Measurements from ENCODE around the gene GPR4. TPM values are rescaled to one million over a fixed set of nuclear protein-coding genes. Genes with fewer than 3 reads are reported as not detected.

The GPR4 gene
- polyA plus RNA-seq, 1 donor from 2014 or later: 0.25 TPM

- TF ChIP-seq CTCF (IDR thresholded peaks at IDR 0.05; ENCODE audit: poor library complexity, severe bottlenecking) (peak; percentile 32), SMC3 (conservative IDR thresholded peaks at IDR 0.05; ENCODE audit: poor library complexity) (no peak)
- no peak overlapping the region for H3K9ac ChIP-seq (ENCODE audit: low read length)
- no peaks in the 10 kb centered on the region for H3K36me3 ChIP-seq (ENCODE audit: insufficient read depth, low read length)
- no peak overlapping the region for H3K4me3 ChIP-seq (ENCODE audit: low read length)
- H3K9me3 ChIP-seq (ENCODE audit: low read length): no peaks in the 10 kb centered on the region
- no peaks in the 10 kb centered on the region for H3F3A ChIP-seq (ENCODE audit: insufficient read depth, low read length, poor library complexity, severe bottlenecking)
- no peaks in the 10 kb centered on the region for H3K9me2 ChIP-seq (ENCODE audit: insufficient read depth, low read length)
- H3K27me3 ChIP-seq (ENCODE audit: insufficient read depth, low read depth, low read length): no peaks in the 10 kb centered on the region
- no peak overlapping the region for H2AFZ ChIP-seq (ENCODE audit: low read depth, low read length)
- no peak overlapping the region for H3K4me2 ChIP-seq (ENCODE audit: low read length)
- no peak overlapping the region for H3K27ac ChIP-seq (ENCODE audit: low read length)
- no peaks in the 10 kb centered on the region for H4K20me1 ChIP-seq (ENCODE audit: insufficient read depth)
- no peaks in the 10 kb centered on the region for H3K79me2 ChIP-seq (replicated peaks; ENCODE audit: insufficient read depth, low read length)
Observed at GRCh38 chr19:45569619-45570421, 32.2 kb downstream of the GPR4 start.

GRCh38 chr19:45568732-45569131, 33.3 kb downstream of the GPR4 start:
- H3K9me2 ChIP-seq (ENCODE audit: insufficient read depth, low read length): no peaks in the 10 kb centered on the region
- H3K79me2 ChIP-seq (replicated peaks; ENCODE audit: insufficient read depth, low read length): no peaks in the 10 kb centered on the region
- no peaks in the 10 kb centered on the region for H4K20me1 ChIP-seq (ENCODE audit: insufficient read depth)
- no peak overlapping the region for H3K4me3 ChIP-seq (ENCODE audit: low read length)
- H3K36me3 ChIP-seq (ENCODE audit: insufficient read depth, low read length): no peaks in the 10 kb centered on the region
- H3K4me2 ChIP-seq (ENCODE audit: low read length): no peak overlapping the region
- TF ChIP-seq RAD21 (conservative IDR thresholded peaks at IDR 0.05) (no peak), CTCF (IDR thresholded peaks at IDR 0.05; ENCODE audit: poor library complexity, severe bottlenecking) (no peak), TAF1 (IDR thresholded peaks at IDR 0.05; ENCODE audit: low read depth) (no peak), MXI1 (conservative IDR thresholded peaks at IDR 0.05; ENCODE audit: poor library complexity, severe bottlenecking) (no peak), REST (IDR thresholded peaks at IDR 0.05; ENCODE audit: borderline replicate concordance) (no peak), SMC3 (conservative IDR thresholded peaks at IDR 0.05; ENCODE audit: poor library complexity) (no peak), POLR2AphosphoS5 (IDR thresholded peaks at IDR 0.05) (no peak), EP300 (conservative IDR thresholded peaks at IDR 0.05; ENCODE audit: poor library complexity, severe bottlenecking) (no peak), EZH2 (IDR thresholded peaks at IDR 0.05; ENCODE audit: borderline replicate concordance, insufficient read depth, low read length, poor library complexity, severe bottlenecking) (no peak)
- H3K9me3 ChIP-seq (ENCODE audit: low read length): no peaks in the 10 kb centered on the region
- no peak overlapping the region for H2AFZ ChIP-seq (ENCODE audit: low read depth, low read length)
- H3K27me3 ChIP-seq (ENCODE audit: insufficient read depth, low read depth, low read length): no peaks in the 10 kb centered on the region
- no peak overlapping the region for H3K9ac ChIP-seq (ENCODE audit: low read length)
- H3F3A ChIP-seq (ENCODE audit: insufficient read depth, low read length, poor library complexity, severe bottlenecking): no peaks in the 10 kb centered on the region
- no peak overlapping the region for H3K27ac ChIP-seq (ENCODE audit: low read length)
